ENCODE measurements around the gene MADD. TPM values are rescaled to one million over a fixed set of nuclear protein-coding genes. Genes with fewer than 3 reads are reported as not detected.

The MADD gene
- total RNA-seq, 1 donor, result 23.7 TPM

DNA sequence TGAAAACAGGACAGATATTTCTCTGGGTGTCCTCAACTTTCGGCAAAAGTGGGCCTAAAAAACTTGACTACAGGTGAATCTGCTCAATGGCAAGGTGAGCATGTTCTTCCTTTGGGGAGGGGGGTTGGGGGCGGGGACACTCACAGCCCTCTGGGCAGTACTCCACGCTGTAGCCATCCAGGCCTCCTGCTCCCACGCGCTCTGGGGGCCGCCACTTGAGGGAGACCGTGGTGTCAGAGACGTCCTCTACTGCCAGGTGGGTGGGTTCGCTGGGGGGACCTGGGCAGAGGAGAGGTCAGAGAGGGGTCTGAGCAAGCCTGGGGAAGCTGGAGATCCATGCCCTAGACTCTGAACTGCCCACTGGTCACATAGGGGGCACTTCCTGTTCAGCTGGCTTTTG lies 65.8 kb downstream of the MADD start:
- DNase-seq (ENCODE audit: low read depth), result no peak
- TF ChIP-seq CTCF (IDR thresholded peaks at IDR 0.05; ENCODE audit: insufficient read depth, low read length), result no peak
- H3K4me3 ChIP-seq (ENCODE audit: low read depth, low read length), result no peak overlapping the region

- TF ChIP-seq CTCF (IDR thresholded peaks at IDR 0.05; ENCODE audit: insufficient read depth, low read length), result no peak
- H3K4me3 ChIP-seq (ENCODE audit: low read depth, low read length), result no peak overlapping the region
- no peak for DNase-seq (ENCODE audit: low read depth)
These were observed 66.7 kb downstream of the MADD start for GRCh38 chr11:47336595-47336994.

DNA sequence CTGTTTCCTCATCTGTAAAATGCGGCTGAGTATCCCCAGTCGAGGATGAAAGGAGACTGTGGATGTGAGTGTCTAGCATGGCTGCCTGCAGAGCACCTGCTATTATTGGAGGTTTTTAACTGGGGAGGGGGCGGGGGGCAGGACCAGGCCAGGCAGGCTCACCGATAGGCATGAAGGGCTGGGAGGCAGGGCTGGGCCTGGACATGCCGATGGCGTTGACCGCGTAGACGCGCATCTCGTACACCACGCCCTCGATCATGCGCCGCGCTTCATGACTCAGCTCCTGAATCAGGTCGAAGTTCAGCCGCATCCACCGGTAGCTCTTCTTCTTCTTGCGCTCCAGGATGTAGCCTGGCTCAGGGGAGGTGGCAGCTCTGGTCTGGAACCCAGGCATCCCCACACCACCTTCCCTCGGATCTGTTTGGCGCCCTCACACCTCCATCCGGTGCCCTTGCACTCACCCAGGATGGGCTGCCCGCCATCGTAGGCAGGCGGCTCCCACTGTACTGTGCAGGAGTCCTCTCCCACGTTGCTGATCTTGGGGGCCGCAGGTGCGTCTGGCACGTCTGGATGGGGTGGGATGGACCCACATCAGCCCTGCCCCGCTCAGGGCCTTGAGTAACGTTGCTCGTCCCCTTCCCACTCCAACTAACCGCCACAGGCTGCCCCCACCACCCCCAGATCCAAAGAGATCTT lies 67.4 kb downstream of the MADD start:
- H3K4me3 ChIP-seq (ENCODE audit: low read depth, low read length), result no peak overlapping the region
- TF ChIP-seq CTCF (IDR thresholded peaks at IDR 0.05; ENCODE audit: insufficient read depth, low read length), result no peak
- DNase-seq (ENCODE audit: low read depth), result no peak

- TF ChIP-seq CTCF (IDR thresholded peaks at IDR 0.05; ENCODE audit: insufficient read depth, low read length), result no peak
- no peak for DNase-seq (ENCODE audit: low read depth)
- no peak overlapping the region for H3K4me3 ChIP-seq (ENCODE audit: low read depth, low read length)
These were observed 68.7 kb downstream of the MADD start for GRCh38 chr11:47338396-47339241.

GRCh38 chr11:47340010-47340409 lies 70.1 kb downstream of the MADD start:
- DNase-seq (ENCODE audit: low read depth), result no peak
- no peak for TF ChIP-seq CTCF (IDR thresholded peaks at IDR 0.05; ENCODE audit: insufficient read depth, low read length)

DNA sequence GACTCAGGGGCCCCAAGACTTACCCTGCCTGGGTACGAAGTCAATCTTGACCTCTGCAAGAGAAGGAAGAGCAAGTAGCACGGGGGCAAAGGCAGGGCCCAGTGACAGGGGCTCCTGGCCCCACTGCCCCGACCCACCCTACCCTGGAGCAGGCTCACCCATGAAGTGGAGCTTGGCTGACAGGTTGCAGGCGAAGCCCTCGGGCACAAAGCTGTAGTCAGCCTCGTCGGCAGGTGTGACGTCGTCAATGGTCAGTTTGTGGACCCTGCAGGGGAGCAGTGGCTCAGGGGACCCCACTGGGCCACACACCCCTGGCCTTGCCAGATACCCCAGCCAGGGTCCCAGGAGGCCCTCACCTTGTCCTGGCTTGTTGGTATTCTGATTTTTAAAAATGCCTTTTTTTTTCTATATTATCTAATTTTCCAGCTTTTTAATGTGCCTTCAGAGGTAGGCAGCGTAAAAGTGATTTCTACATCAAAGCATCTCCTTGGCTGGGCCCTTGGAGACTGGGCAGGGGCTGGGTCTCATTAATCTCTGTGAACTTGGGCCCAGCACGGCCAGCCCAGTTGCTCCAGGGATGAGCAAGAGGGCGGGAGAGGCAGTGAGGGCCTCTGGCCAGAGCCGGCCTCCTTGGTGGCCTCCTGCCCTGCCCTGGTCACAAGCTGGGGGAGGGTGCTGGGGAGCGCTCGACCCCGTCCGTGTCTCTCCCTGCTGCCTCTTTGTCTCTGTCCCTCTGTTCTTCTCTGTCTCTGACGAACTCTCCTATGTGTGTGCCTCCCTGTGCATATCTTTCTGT lies 71.2 kb downstream of the MADD start:
- no peak for TF ChIP-seq CTCF (IDR thresholded peaks at IDR 0.05; ENCODE audit: insufficient read depth, low read length)
- peak; percentile 15 for DNase-seq (ENCODE audit: low read depth)
- no peak overlapping the region for H3K4me3 ChIP-seq (ENCODE audit: low read depth, low read length)

More at GRCh38 chr11:47340010-47340409, 70.1 kb downstream of the MADD start:
- no peak overlapping the region for H3K4me3 ChIP-seq (ENCODE audit: low read depth, low read length)
